ENCODE measurements around the gene CAPRIN2.

CAPRIN2 gene

GRCh38 chr12:30698346-30698745, 56.4 kb downstream of the CAPRIN2 start:
- H3K27ac Mint-ChIP-seq: no peak overlapping the region
- peaks cover 19% of the 10 kb centered on the region for H3K4me1 Mint-ChIP-seq (ENCODE audit: low read depth)
- no peaks in the 10 kb centered on the region for H3K9me3 Mint-ChIP-seq
- H3K36me3 Mint-ChIP-seq (ENCODE audit: low read depth): peaks cover 3% of the 10 kb centered on the region
- peaks cover 15% of the 10 kb centered on the region for H3K27me3 Mint-ChIP-seq (ENCODE audit: low read depth)
- no peak overlapping the region for H3K4me3 Mint-ChIP-seq

DNA sequence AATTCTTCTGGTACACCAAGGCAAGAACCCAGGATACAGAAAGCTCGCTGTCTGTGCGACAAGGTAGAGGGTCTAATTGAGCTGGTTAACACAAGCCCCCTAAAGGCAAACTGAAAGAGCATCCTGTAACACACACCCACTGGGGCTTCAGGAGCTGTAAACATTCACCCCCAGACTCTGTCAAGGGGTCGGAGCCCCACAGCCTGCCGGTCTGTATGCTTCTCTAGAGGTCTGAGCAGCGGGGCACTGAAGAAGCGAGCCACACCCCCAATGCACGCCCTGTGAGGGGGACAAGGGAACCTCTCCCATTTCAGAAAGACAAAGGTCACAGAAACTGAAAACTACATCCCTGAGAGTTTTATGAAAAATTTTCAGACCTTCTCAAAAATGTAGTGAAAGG, 57.8 kb downstream of the CAPRIN2 start:
- no peak overlapping the region for H3K27ac Mint-ChIP-seq
- H3K4me1 Mint-ChIP-seq (ENCODE audit: low read depth): peaks cover 22% of the 10 kb centered on the region
- H3K9me3 Mint-ChIP-seq: no peaks in the 10 kb centered on the region
- peaks cover 15% of the 10 kb centered on the region for H3K27me3 Mint-ChIP-seq (ENCODE audit: low read depth)
- H3K4me3 Mint-ChIP-seq: no peak overlapping the region
- H3K36me3 Mint-ChIP-seq (ENCODE audit: low read depth): peaks cover 6% of the 10 kb centered on the region

- no peaks in the 10 kb centered on the region for H3K9me3 Mint-ChIP-seq
- peaks cover 15% of the 10 kb centered on the region for H3K27me3 Mint-ChIP-seq (ENCODE audit: low read depth)
- H3K36me3 Mint-ChIP-seq (ENCODE audit: low read depth): peaks cover 6% of the 10 kb centered on the region
- peaks cover 25% of the 10 kb centered on the region for H3K4me1 Mint-ChIP-seq (ENCODE audit: low read depth)
- peak overlapping the region; percentile 98 for H3K4me3 Mint-ChIP-seq
- H3K27ac Mint-ChIP-seq: no peak overlapping the region
These were observed 58.3 kb downstream of the CAPRIN2 start for GRCh38 chr12:30696486-30696885.

DNA sequence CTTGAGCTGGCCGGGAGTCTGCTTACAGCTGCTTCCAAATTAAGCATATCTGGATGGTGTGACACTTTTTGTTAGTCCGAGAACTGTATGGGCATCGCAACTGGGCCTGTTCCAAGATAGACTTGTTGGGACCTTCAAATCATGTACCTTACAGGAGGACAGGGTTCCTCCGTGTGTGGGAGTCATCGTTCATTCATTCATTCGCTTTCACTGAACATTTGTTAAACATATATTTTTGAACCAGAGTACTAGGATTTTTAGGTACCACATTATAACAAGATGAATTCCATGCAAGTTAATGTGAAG, 58.7 kb downstream of the CAPRIN2 start:
- peaks cover 15% of the 10 kb centered on the region for H3K27me3 Mint-ChIP-seq (ENCODE audit: low read depth)
- peaks cover 28% of the 10 kb centered on the region for H3K4me1 Mint-ChIP-seq (ENCODE audit: low read depth)
- no peaks in the 10 kb centered on the region for H3K9me3 Mint-ChIP-seq
- H3K27ac Mint-ChIP-seq: peak overlapping the region; percentile 94
- H3K4me3 Mint-ChIP-seq: peak overlapping the region; percentile 98
- peaks cover 6% of the 10 kb centered on the region for H3K36me3 Mint-ChIP-seq (ENCODE audit: low read depth)

GRCh38 chr12:30695199-30696102, 59.3 kb downstream of the CAPRIN2 start, which contains the start of gene IPO8:
IPO8 (minus strand) TSS chr12:30695869; CDS start chr12:30695647, 222 bp downstream.
- Mint-ChIP-seq H3K27ac (peak within 1 kb of the TSS; percentile 94), H3K4me3 (peak within 1 kb of the TSS; percentile 98), H3K27me3 (ENCODE audit: low read depth) (peaks cover 10% of the 10 kb centered on the region), H3K4me1 (ENCODE audit: low read depth) (peaks cover 28% of the 10 kb centered on the region), H3K9me3 (no peaks in the 10 kb centered on the region), H3K36me3 (ENCODE audit: low read depth) (peaks cover 6% of the 10 kb centered on the region)

DNA sequence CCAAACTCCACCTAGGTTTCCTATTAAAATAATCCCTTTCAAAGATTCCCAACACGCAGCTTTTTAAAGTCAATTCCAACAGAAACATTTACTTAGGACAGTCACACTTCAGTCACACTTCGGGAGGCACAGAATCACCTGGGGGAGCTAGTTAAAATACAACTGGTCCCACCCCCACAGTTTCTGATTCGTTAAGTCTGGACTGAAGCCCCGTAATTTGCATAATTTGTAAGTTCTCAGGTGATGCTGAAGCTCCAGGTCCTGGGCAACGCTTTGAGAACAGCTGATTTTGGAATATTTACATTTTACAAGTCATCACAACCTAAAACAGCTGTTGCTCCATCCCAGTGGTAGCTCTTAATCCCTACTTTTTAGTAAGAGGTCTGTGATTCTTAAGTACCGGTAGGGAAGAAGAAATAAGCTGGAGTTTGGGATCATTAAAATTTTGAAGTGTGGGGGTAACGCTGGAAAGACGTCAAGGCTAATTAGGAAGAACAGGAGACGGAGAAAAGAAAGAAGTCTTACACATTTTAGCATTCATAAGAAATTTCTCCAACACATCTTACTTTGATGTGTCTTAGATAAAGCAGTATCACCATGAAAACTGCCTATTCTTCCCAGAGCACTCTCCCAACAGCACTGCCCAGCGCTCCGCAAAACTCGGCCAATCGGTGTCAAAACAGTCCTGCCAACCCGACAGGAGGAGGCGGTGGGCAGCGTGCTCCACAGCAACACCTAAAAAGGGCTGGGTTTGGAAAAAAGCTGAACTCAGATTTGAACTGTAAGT, 60.1 kb downstream of the CAPRIN2 start:
- peaks cover 9% of the 10 kb centered on the region for H3K36me3 Mint-ChIP-seq (ENCODE audit: low read depth)
- H3K27me3 Mint-ChIP-seq (ENCODE audit: low read depth): peaks cover 10% of the 10 kb centered on the region
- H3K4me3 Mint-ChIP-seq: peak overlapping the region; percentile 98
- peaks cover 28% of the 10 kb centered on the region for H3K4me1 Mint-ChIP-seq (ENCODE audit: low read depth)
- H3K9me3 Mint-ChIP-seq: no peaks in the 10 kb centered on the region
- peak overlapping the region; percentile 64 for H3K27ac Mint-ChIP-seq

GRCh38 chr12:30692470-30692869, 62.3 kb downstream of the CAPRIN2 start:
- H3K27ac Mint-ChIP-seq: no peak overlapping the region
- no peak overlapping the region for H3K4me3 Mint-ChIP-seq
- H3K4me1 Mint-ChIP-seq (ENCODE audit: low read depth): peaks cover 25% of the 10 kb centered on the region
- H3K36me3 Mint-ChIP-seq (ENCODE audit: low read depth): peaks cover 11% of the 10 kb centered on the region
- no peaks in the 10 kb centered on the region for H3K27me3 Mint-ChIP-seq (ENCODE audit: low read depth)
- H3K9me3 Mint-ChIP-seq: no peaks in the 10 kb centered on the region

DNA sequence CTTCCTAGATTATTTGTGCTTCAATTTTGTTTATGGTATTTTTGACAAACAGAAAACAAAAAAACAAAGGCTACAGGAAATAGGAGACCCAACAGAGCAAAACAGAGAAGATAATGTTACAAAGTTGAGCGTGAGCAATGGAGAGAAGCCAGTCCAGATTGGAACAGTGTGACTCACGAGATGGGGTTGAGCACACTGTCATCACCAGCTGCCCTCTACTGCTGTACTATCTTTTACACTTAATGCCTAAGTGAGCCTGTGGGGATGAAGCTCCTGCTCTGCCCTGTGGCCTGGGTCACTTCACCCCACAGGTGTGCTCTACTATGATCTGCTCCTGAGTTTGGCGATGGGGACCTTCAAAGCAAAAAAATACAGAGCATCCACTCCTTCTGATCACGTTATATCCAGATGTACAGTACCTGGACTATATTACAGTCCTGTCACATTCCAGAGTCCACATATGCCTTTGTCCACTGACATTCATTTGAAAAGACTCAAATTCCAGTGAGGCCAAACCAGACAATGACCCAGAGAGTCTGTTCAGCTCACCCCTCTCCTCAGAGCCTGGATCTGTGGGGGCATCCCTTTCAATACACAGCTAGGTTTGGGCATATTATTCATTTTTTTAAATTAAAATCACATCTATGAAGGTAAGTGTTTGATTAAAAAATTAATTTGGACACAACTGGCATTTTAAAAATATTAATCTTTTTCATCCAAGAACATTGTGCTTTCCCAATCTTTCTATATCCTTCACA, 63.5 kb downstream of the CAPRIN2 start:
- H3K4me3 Mint-ChIP-seq: no peak overlapping the region
- H3K27me3 Mint-ChIP-seq (ENCODE audit: low read depth): no peaks in the 10 kb centered on the region
- no peaks in the 10 kb centered on the region for H3K9me3 Mint-ChIP-seq
- no peak overlapping the region for H3K27ac Mint-ChIP-seq
- H3K4me1 Mint-ChIP-seq (ENCODE audit: low read depth): peaks cover 27% of the 10 kb centered on the region
- H3K36me3 Mint-ChIP-seq (ENCODE audit: low read depth): peaks cover 12% of the 10 kb centered on the region

- H3K27me3 Mint-ChIP-seq (ENCODE audit: low read depth): no peaks in the 10 kb centered on the region
- H3K4me1 Mint-ChIP-seq (ENCODE audit: low read depth): peaks cover 7% of the 10 kb centered on the region
- no peak overlapping the region for H3K4me3 Mint-ChIP-seq
- H3K9me3 Mint-ChIP-seq: no peaks in the 10 kb centered on the region
- H3K36me3 Mint-ChIP-seq (ENCODE audit: low read depth): peaks cover 16% of the 10 kb centered on the region
- H3K27ac Mint-ChIP-seq: no peak overlapping the region
These were observed 67.3 kb downstream of the CAPRIN2 start for GRCh38 chr12:30687265-30687986.

DNA sequence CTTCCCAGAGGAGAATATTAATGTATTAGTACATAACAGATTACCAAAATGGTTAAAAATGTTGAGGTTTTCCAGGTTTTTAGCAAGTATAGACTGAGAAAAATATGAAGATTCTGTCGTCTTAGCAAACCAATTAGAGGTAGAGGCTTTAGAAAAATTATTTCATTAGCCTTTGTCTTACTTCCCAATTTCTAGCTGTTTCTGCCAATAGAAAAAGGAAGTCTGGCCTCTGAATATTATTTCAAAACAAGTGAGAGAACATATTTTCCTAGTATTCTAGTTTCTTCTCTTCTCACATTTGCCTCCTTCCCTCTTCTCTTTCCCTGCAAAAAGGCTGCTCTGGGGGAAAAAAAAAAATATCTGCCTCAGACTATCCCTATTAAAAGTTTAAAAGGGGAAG, 75.5 kb downstream of the CAPRIN2 start:
- peaks cover 28% of the 10 kb centered on the region for H3K36me3 Mint-ChIP-seq (ENCODE audit: low read depth)
- no peaks in the 10 kb centered on the region for H3K9me3 Mint-ChIP-seq
- no peaks in the 10 kb centered on the region for H3K4me1 Mint-ChIP-seq (ENCODE audit: low read depth)
- H3K27ac Mint-ChIP-seq: no peak overlapping the region
- no peak overlapping the region for H3K4me3 Mint-ChIP-seq
- H3K27me3 Mint-ChIP-seq (ENCODE audit: low read depth): no peaks in the 10 kb centered on the region

DNA sequence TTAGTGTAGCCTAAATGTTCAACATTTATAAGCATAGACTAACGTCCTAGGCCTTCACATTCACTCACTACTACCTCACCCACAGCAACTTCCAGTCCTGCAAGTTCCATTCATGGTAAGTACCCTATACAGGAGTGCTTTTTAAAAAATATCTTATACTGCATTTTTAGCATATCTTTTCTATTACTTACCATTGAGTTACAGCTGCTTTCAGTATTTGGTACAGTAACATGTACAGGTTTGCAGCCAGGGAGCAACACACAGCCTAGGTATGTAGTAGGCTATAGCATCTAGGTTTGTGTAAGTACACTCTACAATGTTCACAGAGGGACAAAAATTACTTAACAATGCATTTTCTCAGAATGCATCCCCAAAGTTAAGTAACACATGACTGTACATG, 76.5 kb downstream of the CAPRIN2 start:
- Mint-ChIP-seq H3K4me3 (no peak overlapping the region), H3K27me3 (ENCODE audit: low read depth) (no peaks in the 10 kb centered on the region), H3K36me3 (ENCODE audit: low read depth) (peaks cover 25% of the 10 kb centered on the region), H3K9me3 (no peaks in the 10 kb centered on the region), H3K4me1 (ENCODE audit: low read depth) (no peaks in the 10 kb centered on the region), H3K27ac (no peak overlapping the region)

DNA sequence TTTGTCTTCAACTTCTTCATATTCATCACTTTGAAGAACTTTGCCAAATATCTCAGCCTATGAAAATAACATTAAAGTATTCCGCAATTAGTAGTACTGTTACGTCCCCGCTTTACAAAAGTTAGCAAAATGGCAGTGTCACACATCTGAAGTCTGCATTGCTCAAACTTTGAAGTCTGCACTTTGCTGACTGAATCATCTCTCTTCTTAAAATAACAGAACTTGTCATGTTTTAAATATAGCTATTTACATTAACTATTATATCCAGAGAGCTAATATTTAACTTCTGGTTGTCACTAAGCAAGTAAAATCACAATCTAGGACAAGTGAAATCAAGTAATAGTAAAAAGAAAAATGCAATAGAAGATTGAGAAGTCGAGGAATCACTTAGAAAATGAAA, 93.5 kb downstream of the CAPRIN2 start:
- peaks cover 23% of the 10 kb centered on the region for H3K36me3 Mint-ChIP-seq (ENCODE audit: low read depth)
- no peaks in the 10 kb centered on the region for H3K9me3 Mint-ChIP-seq
- no peaks in the 10 kb centered on the region for H3K27me3 Mint-ChIP-seq (ENCODE audit: low read depth)
- no peaks in the 10 kb centered on the region for H3K4me1 Mint-ChIP-seq (ENCODE audit: low read depth)
- no peak overlapping the region for H3K27ac Mint-ChIP-seq
- no peak overlapping the region for H3K4me3 Mint-ChIP-seq
